Activated T-helper 1 cell treated with anti-CD3 and anti-CD28 coated beads, Interleukin-2, amount 50 U/mL, for 16 hours (primary cell): ENCODE data around the gene OXT.
"Not testable (repeated sequence)": the region's sequence is repeated elsewhere in the genome, so short reads cannot be mapped to it uniquely, and the experiment has no call there.

Source experiments
- DNase-seq, 2 donors: peaks; one replicate each; pipeline ENCODE4 v3.0.0-alpha.2; 2020; ENCODE audit warnings: low read depth in 1 of 2, low spot score in 1 of 2

Gene OXT

GRCh38 chr20:3109350-3110302 lies 38.2 kb downstream of the OXT start:
- no peak for DNase-seq

- no peak for DNase-seq
Observed at GRCh38 chr20:3111507-3111906, 40.1 kb downstream of the OXT start.

DNA sequence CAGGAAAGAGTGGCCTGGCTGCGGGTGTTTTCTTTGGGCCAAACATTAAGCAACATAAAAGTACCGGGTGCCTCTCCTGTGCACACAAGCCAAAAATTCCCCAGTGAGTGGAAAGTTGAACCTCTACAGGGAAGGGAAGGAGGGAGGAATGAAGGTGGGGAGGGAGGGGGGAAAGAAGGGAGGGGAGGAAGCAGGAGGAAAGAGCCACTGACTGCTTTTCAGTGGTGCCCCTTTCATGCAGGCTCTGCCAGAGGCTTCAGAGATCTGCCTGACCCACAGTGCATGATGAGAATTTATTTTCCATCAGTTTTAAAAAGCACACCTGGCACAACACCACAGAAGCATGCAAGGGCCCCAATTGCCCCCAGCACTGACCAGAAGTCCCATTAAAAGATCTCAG lies 40.6 kb downstream of the OXT start:
- no peak for DNase-seq

DNA sequence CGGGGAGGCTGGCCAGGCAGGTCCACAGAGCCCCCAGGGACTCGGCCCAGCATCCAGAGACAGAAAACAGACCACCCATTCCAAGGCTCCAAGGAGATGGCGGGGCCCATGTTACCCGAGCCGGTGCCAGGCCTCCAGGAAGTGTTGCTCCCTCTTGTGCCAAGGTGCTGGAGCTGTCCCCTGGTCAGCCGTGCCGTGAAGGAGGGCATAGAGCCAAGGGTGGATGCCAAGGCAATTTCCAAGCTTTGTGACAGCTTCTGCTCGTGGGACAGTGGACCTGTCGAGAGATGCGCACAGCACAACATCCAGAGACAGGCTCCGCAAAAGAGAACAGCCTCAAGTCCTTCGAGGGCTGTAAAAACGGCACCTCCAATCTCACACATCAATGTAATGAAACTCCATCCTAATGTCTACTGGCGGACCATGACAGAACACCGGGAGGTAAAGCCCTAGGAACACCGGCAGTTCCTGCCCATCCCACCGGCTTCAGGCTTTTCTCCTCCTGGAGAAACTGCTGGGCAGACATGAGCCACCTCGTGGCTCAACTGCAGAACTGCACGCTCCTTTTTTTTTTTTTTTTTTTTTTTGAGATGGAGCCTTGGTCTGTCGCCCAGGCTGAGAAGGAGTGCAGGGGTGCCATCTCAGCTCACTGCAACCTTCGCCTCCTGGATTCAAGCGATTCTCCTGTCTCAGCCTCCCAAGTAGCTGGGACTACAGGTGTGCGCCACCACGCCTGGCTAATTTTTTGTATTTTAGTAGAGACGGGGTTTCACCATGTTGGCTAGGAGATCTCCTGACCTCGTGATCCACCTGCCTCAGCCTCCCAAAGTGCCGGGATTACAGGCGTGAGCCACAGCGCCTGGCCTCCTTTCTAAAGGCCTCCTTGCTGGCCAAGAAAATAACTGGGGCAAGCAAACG lies 44.0 kb downstream of the OXT start:
- no peak for DNase-seq

GRCh38 chr20:3116341-3116740 lies 44.9 kb downstream of the OXT start:
- DNase-seq, result no peak

- DNase-seq, result not testable (repeated sequence)
Observed at GRCh38 chr20:3117839-3118379, 46.5 kb downstream of the OXT start.

GRCh38 chr20:3119044-3119443 lies 47.6 kb downstream of the OXT start:
- DNase-seq, result no peak

GRCh38 chr20:3121271-3121911 lies 50.0 kb downstream of the OXT start:
- DNase-seq, result no peak
